GM21529 (cell line): ENCODE data around the gene NAT9.

Experiments
- ATAC-seq: cut with Tn5 transposase; IDR thresholded peaks from one replicate; pipeline ENCODE4 v1.9.1; 2021; ENCODE audit not compliant: unreplicated experiment

Gene NAT9

DNA sequence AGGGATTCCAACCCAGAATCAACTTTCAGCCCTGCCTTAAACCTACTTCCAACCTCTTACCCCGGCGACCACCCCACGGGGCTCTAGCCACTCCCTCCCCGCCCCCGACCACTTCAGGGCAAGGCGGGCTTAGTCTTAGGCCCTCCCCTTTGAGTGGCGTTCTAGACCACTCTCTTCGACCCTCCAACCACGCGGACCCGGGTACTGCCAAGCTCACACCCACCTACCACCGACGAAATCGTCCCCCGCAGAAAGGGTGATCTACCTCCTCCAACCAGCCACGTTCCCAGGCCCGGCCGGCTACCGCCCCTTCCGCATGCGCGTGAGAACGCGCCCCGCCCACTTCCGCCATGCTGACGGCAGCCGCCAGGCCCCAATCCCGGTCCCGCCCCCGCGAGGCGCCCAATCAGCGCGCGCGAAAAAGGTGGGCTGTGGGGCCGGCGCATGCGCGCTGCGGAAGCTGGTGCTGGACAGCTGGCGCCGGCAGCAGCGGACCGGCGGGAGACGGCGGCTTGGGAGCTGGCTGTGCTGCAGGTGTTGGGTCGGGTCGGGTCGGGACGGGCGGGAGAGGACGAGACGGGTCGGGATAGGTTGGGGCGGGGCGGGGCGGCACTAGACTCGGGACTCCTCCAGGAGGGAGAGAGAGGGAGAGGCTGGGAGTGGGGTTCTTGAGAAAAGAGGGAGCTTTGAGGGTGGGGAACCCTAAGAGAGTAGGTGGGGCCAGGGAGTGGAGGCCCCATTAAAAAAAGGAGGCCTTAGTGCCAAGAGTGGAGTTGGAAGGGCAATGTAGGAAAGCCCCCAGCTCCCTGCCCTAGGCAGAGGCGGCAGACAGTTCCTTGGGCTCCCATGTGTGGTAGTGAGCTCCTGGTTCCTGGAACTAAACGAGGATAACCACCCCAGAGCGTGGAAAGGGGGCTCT lies at the start of gene NAT9:
TSS of gene NAT9 (minus strand) at position 302 of the 919 bp plus-strand sequence. CDS start 647 bp downstream, outside the sequence.
- peak; percentile 57 for ATAC-seq

DNA sequence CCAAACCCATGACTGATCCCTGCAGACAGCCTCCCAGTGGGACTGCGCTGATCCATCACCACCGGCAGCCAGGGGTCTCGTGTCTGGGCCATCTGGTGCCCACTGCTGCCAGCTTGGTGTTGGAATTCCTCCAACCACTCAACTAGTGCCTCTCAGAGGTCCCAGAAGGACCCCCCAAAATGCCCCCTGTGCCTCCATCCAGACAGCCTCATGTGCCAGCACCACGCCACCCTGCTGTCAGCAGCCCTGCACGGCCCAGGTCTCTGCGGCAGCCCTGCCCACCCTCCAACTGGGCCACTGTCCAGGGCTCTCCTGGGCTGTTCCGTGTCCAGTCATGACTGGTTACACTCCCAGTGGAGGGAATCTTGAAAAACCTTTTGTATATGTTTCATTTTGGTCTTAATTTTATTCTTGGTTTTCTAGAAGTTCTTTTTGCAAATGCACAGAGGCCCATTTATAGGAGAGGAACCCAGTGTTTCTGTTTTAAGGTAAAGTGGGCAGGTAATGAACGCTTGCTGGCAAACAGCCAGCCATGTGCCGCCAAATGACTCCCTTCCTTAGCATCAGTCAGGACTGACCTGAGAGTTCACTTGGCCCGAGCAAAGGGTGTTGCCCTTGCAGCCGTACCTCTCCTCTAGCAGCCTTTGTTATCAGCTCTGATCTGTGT lies 48.9 kb upstream of the NAT9 start:
- no peak for ATAC-seq

DNA sequence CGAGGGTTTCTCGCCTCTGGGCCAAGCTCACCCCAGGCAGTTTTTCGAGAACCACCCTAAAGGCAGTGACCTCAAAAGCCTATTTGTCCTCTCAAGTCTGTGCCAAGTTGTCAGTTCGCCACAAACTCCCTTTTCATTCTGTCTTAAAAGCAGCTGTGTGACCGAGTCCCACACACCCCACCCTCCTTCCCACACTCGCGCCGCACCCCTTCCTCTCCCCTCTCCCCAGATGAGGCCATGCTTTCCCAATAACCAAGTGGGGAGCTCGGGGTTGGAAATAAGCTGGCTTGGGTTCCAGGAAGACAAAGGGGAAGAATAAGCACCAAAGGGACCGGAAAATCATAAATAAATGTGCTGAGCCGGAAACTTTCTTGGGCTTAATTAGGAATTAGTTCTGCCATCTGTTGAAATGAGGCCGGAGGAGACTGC lies 46.8 kb upstream of the NAT9 start:
- ATAC-seq, result no peak

GRCh38 chr17:74822335-74822938 lies 46.3 kb upstream of the NAT9 start:
- no peak for ATAC-seq

DNA sequence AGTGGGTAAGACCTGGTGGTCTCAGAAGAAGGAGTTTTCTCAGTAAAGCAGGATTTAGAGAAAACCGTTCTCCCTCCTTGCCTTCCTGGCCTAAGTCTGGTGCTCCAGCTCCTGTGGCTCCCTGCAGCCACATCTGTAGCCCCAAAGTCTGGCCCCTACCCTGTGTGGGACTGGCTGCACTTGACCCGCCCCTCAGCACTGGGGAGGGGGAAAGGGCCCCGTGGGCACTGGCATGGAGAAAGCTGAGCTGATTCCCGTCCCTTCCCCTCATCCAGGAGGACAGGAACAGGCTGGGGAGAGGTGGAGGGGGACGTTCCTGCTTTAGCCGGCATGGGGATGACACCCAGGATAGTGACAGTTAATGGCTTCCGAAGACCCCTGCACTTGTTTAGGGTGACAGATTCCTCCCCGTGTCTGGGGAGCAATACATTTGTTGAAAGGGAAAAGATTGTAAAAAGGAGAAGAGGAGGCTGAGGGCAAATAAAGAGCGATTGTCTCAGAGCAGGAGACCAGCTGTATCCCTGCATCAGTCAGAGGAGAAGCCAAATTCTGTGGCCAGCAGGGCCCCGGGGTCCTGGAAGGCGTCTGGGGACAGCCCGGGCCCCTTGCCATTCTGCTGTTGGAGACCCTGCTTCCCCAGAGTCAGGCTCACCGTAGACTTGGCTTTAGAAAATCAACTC lies 45.6 kb upstream of the NAT9 start:
- ATAC-seq, result no peak

DNA sequence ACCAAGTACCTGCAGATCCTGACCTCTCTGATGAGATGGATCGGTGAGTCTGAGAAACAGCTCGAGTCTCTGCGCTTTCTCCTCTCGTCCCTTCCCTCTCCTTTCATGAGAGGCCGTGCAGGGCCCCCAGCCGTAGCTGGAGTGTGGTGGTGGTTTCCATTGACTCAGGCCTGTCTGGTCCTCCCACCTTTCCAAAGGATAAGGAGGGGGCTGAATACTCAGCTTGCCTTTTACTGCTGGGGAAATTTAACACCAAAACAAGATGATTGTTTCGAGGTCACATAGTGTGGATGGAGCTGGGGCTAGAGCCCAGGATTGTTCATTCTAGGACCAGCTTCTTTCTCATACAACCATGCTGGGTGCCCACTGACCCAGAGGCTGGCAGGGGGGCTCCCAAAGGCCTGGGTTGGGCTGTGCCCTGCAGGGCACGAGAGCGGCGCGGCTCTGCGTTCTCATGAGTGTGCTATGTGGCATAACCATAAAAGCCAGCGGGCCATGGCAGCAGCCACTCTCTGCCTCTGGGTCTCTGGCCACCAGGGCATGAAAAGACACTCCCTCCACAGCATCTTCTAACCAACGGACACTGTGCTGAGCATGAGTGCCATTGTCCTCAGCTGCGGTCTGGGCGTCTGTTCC lies 43.8 kb upstream of the NAT9 start:
- no peak for ATAC-seq

- ATAC-seq, result no peak
Measured at GRCh38 chr17:74818291-74818938, 42.3 kb upstream of the NAT9 start.

DNA sequence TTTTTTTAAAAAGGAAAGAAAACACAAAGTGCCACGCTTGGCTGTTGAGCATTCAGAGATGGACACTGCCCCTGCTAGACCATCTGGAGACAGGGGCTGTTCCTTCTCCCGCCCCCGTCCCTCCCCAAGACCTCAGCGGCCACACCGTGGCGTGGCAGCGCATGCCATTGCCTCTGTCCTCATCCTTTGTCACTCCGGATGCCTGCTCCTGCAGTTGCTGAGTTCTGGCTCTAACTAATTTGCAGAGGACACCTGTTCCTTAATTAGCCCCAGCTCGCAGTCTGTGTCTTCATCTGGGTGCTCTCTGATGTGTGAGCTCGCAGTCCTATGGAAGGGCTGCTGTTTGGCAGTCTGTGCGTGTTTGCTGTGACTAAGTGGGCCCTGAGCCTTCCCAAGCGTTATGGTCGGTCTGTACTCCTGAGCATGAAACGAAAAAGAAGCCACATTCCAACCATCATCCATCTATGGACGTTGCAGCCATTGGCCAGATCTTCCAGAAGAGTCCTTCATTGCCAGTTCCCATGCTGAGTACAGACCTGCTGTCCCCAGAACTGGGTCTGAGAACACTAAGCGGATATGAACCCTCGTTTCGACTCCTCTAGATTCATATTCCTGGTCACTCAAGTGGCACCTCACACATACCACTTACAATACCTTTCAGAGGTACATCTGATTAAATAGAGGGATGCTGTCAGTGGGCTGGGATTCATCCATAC lies 40.9 kb upstream of the NAT9 start:
- ATAC-seq, result no peak

DNA sequence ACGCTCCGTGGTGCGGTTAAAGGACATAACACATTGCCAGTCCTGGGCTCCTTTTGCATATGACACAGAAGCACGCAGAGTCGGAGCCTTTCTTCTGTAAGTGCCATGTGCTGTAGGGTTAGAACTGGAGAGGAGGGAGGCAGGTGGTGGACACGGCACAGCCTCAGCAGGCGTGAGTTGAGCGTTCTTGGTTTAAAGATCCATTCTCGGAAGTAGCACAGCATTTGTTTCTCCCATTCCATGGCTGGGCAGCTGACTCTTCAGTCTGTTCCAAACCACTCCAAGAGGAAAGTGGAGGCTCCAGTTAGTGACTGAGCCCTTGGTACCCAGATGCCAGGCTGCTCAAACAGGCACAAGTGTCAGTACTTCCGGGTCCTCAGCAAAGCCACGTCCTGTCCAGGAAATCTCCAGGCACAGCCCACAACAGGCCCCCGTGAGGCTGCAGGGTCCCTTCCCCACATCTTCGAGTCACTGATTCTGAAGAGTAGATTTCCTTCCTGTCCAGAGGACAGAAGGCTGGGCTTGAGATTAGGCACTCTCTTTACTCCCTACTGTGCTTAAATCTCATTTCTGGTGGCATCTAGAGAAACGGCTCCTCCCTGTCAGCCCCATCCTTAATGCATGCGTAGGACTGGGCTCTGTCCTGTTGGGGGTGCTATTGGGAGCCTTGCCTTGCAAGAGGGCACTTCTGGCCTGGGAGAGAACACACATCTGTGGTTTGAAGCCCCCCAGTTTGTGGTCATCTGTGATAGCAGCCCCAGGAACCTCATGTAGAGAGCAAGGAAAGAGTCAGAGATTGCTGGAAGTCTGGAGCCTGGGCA lies 39.6 kb upstream of the NAT9 start:
- ATAC-seq, result no peak

DNA sequence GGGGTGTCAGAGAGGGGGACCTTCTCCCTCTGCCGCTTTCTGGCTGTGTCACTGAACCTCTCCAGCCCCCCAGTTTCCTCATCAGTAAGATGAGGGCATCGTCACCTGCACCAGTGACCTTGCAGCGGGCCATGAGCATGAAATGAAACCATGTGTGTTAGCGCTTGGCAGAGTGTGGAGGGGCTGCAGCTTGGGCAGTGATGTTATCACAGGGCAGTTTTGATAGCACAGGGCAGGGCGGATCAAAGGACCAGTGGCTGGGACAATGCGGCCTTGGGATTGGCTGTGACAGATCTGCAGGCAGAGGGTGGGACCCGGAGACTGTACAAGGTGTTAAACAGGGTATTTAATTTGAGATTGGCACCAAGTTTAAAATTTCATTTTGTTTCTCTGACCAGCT lies 38.9 kb upstream of the NAT9 start:
- no peak for ATAC-seq

DNA sequence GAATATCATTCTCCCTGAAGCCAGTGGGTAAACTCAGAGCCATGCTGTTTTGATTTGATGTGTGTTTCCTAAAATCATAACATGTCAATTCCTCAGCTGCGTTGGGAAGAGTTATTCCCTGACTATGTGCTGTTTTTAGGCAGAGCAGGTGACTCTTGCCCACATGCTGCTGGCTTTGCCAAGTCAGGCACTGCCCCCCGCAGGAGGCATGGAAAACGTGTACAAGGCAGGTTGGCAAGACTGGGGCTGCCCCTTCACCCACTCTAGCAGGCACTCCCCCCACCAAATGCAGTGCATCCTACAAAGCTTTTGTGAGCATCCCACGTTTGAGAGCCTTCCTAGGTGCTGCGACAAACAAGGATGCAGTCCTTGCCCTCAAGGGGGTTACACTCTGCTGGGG lies 38.3 kb upstream of the NAT9 start:
- no peak for ATAC-seq

- no peak for ATAC-seq
Measured at GRCh38 chr17:74812109-74813009, 36.2 kb upstream of the NAT9 start.

GRCh38 chr17:74810699-74811485 lies 34.7 kb upstream of the NAT9 start:
- ATAC-seq, result no peak

DNA sequence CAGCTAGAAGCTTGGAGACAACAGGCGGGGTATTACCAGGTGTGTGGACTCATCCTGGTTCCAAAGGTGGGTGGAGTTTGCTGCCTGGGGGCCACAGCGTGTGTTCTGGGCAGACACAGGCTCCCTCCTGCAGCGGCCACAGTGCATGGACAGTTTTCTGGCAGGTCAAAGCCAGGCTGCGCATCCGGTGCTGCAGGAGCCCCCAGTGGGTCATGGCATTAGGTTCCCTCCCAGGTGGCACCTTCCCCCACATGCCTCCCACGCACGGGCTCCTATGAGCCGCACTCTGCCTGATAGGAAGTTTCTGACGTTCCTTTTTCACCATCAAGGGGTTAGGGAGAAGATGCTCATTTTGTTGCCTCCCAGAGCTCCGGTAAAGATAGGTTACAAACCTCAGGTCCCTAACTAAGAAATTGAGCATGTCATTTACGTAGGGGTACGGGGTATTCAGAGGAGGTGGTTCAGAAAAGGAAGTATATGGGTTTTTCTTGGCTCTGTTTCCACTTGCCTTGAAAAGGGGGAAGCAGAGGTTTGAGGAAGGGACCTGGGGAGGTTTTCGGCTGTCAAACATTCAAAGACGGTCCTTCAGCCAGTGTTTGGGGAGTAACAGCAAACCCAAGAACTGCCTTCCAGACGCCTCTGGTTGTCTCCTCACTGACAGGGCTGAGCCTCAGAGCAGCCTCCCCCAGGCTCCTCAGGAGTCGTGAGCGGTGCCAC lies 32.7 kb upstream of the NAT9 start:
- ATAC-seq, result no peak

DNA sequence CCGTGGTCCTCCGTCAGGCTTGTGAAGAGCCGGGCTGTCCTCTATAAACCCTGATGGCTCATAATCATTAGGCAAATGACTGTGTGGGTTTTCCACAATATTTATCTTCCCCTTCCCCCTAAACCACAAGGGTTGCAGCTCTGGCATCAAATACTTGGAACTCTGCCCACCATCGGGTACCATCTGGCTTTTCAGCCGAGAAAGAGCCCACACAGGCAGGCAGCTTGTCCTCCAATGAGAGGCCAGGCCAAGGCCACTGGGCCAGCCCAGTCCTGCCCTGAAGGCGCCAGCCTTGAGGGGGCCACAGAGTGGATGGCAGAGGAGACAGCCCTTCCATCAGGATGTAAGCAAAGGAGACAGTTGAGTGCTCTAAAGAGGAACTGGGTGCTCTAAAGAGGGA lies 31.8 kb upstream of the NAT9 start:
- no peak for ATAC-seq

DNA sequence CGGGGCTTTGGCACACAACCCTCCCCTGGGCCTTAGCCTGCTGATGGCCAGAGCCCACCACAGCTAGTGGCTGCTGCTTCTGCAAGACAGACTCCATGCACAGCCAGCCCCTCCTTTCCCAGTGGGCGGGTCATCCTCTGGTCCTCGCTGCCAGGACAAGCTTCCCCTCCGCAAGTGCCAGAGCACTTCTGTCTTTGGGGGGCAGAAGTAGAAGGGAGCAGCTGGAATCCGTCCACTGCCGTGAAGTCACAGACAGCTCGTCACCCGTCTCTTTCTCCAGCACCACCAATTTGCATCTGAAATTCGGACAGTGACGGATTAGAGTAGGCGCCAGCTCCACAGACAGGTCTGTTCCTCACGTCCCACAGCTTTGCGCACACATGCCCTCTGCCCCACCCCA lies 31.3 kb upstream of the NAT9 start:
- ATAC-seq, result no peak
